Raji (cell line): ENCODE results near the gene VWA1.

Experiments used
- POLR2A ChIP-seq: IDR thresholded peaks from 2 replicates; pipeline ENCODE4 v1.6.1; 2011; ENCODE audit warnings: low read depth, low read length, control low read depth; ENCODE audit not compliant: insufficient read depth

VWA1 gene

DNA sequence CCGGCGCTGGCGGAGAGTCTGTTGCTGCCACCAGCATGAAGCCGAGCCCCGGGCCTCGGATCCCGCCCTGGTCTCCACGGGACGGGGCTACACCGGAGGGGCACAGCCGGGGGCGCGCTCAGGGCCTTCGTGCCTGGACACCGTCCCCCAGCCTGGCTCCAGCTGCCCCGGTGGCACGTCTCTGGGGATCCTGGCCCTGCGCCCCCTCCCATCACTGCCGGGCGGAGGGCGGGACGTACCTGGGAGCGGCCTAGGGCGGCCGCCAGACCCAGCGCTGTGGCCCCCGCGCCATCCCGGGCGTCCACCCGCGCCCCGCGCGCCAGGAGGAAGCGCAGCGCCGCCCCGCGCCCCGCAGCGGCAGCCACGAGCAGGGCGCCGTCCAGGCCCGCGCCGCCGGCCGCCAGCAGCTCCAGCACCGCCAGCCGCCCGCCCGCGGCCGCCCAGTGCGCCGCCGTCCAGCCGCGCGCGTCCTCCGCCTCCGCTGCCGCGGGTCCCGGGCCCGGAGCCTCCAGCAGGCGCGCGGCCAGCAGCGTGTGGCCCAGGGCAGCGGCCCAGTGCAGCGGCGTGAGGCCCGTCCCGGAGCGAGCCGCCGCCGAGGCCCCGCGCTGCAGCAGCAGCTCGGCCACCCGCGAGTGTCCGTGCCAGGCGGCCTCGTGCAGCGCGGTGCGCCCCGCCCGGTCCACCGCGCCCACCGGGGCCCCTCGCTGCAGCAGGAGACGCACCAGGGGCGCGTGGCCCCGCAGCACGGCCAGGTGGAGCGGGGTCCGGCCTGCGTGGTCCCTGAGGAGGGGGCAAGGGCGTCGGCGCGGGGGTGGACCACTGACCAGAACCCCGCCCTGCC, 15.5 kb upstream of the VWA1 start:
- no peak for TF ChIP-seq POLR2A

GRCh38 chr1:1420654-1421141, 14.8 kb upstream of the VWA1 start:
- TF ChIP-seq POLR2A: no peak

GRCh38 chr1:1421147-1421906, 14.2 kb upstream of the VWA1 start, which contains the start of gene ANKRD65:
Gene ANKRD65 (minus strand): TSS chr1:1421276. CDS start chr1:1421005, 271 bp downstream.
- no peak for TF ChIP-seq POLR2A

GRCh38 chr1:1421907-1422464, 13.5 kb upstream of the VWA1 start:
- TF ChIP-seq POLR2A: no peak

DNA sequence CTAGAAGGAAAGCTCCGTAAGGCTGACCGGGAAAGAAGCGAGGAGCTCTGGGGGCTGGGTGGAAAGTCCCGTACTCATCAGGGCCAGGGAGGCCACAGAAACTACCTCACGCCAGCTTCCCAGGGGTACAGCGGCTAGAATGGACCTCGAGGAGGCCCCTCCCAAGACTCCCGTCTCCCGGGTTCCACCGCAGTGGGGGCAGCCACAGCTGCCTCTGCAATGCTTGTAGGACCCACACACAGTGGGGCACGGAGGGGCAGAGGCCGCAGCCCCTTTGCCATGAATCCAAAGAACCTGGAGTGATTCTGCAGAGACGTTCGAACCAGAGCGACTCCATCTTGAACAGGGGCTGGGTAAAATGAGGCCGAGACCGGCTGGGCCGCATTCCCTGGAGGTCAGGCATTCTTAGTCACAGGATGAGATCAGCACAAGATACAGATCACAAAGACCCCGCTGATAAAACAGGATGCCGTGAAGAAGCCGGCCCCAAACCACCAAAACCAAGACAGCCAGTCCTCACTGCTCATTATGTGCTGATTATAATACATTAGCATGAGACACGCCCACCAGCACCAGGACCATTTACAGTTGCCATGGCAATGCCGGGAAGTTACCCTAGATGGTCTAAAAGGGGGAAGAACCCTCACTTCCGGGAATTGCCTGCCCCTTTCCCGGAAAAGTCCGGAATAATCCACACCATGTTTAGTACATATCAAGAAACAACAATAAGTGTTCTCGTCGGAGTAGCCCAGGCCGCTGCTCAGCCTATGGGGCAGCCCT, 12.8 kb upstream of the VWA1 start:
- TF ChIP-seq POLR2A: no peak

GRCh38 chr1:1423245-1423597, 12.3 kb upstream of the VWA1 start:
- TF ChIP-seq POLR2A: no peak

GRCh38 chr1:1424707-1425106, 10.8 kb upstream of the VWA1 start:
- no peak for TF ChIP-seq POLR2A

DNA sequence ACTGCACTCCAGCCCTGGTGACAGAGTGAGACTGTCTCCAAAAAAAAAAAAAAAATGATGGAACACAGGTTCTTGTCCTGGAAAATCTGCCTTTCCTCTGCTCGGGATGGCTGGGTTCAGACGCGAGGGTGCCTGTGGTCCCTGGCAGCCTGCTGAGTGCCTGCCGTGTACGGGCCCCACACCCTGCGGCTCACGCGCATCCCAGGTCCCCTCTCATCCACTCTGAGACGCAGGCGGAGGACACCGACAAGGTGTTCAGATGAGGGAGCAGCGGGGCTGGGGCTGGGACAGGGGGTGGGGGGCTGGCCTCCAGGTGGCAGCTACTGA, 10.1 kb upstream of the VWA1 start:
- TF ChIP-seq POLR2A: no peak

DNA sequence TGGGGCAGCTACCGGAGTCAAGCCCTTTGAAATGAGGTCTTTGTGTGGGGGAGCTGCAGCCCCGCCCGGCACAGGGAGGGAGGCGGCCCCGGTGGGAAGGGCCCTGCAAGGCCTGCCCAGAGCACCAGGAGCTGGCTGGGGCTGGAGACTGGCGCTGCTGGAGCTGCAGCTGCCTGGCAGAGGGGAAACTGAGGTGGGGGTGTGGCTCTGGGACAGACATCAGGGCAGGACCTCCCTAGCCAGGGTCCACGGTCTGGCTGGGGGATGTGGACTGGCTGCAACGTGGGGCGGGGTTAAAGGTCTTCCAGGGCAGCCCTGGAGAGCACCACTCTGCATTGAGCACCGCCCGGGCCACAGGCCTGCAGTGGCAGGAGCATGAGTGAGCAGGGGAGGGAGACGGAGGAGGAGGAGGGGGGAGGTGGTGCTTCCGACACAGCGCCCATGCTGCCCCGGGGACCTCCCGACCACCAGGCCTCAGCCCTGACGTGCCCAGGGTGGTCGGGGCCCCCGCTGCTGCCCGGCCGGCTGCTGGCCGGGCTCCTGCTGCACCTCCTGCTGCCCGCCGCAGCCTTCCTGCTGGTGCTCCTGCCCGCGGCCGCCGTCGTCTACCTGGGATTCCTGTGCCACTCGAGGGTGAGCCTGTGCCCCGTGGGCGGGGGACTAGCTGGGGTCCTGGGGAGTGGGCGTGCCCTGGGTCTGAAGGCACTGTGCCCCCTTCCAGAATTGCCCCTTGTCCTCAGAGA, 9.6 kb upstream of the VWA1 start:
- TF ChIP-seq POLR2A: no peak

GRCh38 chr1:1426496-1427105, 8.9 kb upstream of the VWA1 start:
- TF ChIP-seq POLR2A: no peak

DNA sequence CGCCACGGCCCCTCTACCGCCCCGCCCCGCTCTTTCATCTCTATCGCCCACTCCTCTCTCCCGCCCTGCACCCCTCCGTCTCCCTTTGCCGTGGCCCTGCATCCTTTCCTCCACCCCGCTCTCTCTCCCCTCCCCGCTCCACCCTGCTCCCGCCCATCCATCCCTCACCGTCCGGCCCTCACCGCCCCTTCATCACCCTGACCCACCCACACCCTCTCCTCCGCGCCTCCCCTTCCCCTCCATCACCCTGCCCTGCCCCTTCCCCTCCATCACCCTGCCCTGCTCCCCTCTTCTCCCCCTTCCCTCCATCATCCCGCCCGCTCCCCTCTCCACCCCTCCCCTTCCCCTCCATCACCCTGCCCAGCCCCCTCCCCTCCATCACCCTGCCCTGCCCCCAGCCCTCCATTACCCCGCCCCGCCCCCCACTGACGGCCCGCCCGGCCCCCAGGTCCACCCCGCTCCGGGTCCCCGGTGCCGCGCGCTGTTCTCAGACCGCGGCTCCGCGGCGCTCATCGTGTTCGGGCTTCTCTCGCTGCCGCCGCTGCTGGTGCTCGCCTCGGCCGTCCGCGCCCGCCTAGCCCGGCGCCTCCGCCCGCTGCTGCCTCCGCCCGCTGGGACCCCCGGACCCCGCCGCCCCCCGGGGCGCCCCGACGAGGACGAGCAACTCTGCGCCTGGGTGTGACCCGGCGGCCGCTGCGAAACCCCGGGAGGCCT, 8.2 kb upstream of the VWA1 start:
- no peak for TF ChIP-seq POLR2A

GRCh38 chr1:1427820-1428148, 7.7 kb upstream of the VWA1 start:
- no peak for TF ChIP-seq POLR2A

- TF ChIP-seq POLR2A: no peak
Observed at GRCh38 chr1:1428174-1428573, 7.3 kb upstream of the VWA1 start.

- TF ChIP-seq POLR2A: no peak
Observed at GRCh38 chr1:1429671-1430073, 5.8 kb upstream of the VWA1 start.
